Head of caudate nucleus (tissue), 42 donors: ENCODE measurements around the gene SPATA46.

Source experiments
- DNase-seq, 42 donors: peaks; one replicate each; pipeline versions ENCODE4 v3.0.0 to v3.0.0-alpha.2; 2020 to 2021; ENCODE audit warnings: mixed read lengths in 7 of 42
- intact Hi-C: fragments of 100-400 bp; cut with DNase I; formaldehyde crosslinking; loops from one replicate; pipeline ENCODE4 v1.15.0; 2022

Gene SPATA46

DNA sequence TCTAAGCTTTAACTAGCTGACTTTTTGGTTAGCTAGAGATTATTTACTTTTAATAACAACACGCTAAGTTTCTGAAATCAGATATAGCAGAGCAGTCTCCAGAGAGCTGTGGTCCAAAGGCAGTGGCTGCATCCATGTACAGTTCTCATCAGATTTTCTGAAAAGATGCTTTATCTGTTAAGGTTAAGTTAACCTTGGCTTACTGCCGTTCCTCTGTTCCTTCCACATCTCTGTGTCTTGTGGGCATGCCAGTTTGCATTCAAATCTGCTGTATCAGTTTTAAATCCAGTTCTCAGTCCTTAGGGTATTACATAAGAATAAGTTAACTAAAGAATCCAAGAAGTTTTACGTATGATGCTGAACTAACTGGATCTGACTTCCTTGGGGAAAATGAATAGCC is 46.8 kb downstream of the SPATA46 start:
- intact Hi-C loops: no loop called here
- no peak for DNase-seq

DNA sequence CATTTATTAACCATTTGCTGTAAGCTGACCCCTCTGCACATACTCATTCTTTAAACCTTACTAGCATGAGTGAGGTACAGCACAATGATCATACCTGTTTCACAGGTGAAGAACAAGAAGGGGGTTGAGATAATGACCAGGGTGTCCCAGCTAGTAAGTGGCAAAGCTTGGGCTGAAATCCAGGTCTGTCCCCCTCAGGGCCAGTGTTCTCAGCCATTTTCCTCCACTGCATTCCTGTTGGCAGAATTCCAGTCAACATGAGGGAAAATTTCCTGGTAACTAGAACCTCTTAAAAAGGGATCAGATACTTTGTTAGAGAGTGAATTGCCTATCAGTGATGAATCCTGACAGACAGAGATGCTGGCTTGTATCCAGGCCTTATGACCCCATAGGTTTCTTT is 48.1 kb downstream of the SPATA46 start:
- intact Hi-C loops: no loop called here

DNA sequence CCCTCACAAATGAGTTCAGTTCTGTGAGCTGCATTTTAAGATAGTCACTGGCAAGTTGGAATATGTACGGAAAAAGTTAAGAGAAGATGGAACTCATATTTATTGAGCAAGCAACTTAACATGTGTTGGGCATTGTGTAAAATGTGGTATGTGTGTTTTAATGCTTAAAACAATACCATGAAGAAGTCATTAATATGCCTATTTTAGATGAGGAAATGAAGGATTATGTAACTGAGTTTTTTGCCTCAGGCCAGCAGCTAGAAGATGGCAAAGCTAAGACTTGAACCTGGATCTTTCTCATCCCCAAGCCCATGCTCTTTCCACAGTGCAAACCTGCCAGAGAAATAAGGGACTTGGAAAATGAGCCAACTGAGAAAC is 48.9 kb downstream of the SPATA46 start:
- DNase-seq: no peak
- intact Hi-C loops: no loop called here

More for the DNA sequence above, 48.1 kb downstream of the SPATA46 start:
- DNase-seq: no peak

DNA sequence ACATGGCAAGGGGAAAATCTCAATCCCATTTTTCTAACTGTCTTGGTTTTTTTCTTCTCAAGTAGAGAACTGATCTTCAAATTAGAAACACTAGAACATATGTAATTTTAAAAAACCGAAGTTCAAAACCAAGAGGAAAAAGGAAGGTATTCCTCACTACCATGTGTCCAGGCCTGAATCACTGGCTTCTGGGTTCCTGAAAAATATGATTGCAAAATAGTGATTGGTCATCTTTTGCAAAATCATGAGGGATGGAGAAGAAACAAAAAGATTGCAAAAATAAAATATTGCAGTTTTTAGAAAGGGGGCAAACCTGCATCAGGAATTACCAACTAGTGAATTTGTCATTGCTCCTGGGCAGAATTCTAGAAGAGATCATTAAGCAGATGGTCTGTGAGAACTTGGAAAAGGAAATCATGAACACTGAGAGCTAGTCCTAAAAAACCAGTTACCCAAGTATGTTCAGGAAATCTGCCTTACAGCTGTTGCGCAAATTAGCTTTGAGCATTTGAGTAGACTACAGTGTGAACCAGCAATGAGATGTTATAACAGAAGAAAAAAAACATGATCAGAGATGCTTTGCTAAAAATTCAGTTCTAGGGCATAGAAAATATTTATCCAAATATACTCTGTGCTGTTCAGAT is 49.4 kb downstream of the SPATA46 start:
- DNase-seq: no peak
- intact Hi-C loops: no loop called here

DNA sequence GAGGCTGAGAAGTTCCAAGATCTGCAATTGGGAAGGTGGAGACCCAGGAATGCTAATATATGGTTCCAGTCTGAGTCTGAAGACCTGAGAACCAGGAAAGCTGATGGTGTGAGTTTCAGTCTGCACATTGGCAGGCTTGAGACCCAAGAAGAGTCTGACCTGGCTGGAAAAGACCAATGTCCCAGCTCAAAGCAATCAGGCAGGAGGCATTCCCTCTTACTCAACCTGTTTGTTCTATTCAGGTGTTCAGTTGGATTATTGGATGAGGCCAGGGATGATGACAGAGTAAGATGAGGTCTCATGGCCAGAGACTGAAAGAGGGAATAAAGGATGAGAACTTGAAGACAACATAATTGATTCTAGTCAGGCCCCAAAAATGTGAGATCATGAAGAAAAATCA is 50.1 kb downstream of the SPATA46 start:
- no peak for DNase-seq

DNA sequence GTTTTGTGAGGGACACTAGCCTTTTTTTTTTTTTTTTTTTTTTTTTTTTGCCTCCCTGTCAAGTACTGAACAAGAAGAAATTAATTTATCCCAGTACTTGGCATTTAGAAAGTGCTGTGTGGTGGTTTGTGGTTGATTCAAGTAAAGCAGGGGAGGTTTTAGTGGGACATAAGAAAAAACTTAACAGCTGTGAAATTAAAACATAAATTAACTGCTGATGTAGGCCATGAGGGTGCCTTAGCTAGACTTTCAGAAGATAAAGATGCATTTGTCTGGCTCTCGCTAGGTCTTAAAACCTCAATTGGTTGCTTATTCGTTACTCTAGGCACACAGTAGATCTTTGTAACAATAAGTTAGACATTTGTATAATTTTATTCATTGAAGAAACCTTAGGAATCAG is 52.3 kb downstream of the SPATA46 start:
- DNase-seq: no peak
- intact Hi-C loops: no loop called here

More for the DNA sequence above, 50.1 kb downstream of the SPATA46 start:
- intact Hi-C loops: no loop called here
